Neuron (in vitro differentiated cells): ENCODE measurements around the gene COL25A1.

Experiments used
- H2AFZ ChIP-seq: one replicate; pipeline ENCODE4 v1.6.1; 2013; ENCODE audit warnings: low read depth, mild to moderate bottlenecking, inconsistent platforms, low read length, moderate library complexity
- H3K27me3 ChIP-seq: one replicate; pipeline ENCODE4 v1.6.1; 2013; ENCODE audit warnings: low read length; ENCODE audit not compliant: insufficient read depth
- H3K36me3 ChIP-seq: one replicate; pipeline ENCODE4 v1.6.1; 2013; ENCODE audit warnings: low read length; ENCODE audit not compliant: insufficient read depth
- H3K4me1 ChIP-seq: one replicate; pipeline ENCODE4 v1.6.1; 2013; ENCODE audit warnings: low read length; ENCODE audit not compliant: insufficient read depth
- H3K4me3 ChIP-seq: 2 replicates; pipeline ENCODE4 v1.5.1; 2013; ENCODE audit warnings: mild to moderate bottlenecking, low read length, moderate library complexity
- H3K9me3 ChIP-seq: one replicate; pipeline ENCODE4 v1.6.1; 2013; ENCODE audit warnings: low read length

The COL25A1 gene

DNA sequence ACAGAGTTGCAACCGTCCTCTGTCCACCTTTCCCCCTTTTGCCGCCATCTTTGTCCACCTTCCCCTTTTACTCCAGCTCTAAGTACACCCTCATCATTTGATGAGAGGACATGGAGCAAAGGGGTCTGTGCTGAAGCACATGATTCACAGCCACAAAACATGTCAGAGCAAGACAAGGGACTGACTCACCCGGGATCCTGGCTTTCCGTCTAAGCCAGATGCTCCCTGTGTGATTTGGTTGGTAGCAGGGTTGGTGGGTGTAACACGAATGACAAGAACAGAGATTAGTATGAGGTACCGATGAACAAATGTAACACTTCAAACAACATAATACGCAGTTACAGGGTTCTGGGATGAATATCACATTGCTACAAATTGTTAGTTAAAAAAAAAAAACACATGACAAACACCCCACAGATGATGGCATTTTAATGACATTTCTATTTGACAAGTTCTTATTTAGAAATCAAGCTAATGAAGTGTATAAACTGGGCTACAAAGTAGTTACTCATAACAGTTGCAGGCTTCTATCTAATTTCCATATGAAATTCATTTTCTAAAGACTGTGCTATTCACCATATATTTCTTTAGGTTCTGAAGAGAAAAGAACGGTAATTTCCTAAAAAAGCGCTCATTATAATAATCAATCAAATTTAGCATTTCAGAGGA, 468.2 kb downstream of the COL25A1 start:
- Histone ChIP-seq H3K27me3 (peaks cover 2% of the 10 kb centered on the region), H3K9me3 (no peaks in the 10 kb centered on the region), H2AFZ (no peak overlapping the region), H3K4me1 (peaks cover 6% of the 10 kb centered on the region), H3K36me3 (no peaks in the 10 kb centered on the region), H3K4me3 (no peak overlapping the region)

DNA sequence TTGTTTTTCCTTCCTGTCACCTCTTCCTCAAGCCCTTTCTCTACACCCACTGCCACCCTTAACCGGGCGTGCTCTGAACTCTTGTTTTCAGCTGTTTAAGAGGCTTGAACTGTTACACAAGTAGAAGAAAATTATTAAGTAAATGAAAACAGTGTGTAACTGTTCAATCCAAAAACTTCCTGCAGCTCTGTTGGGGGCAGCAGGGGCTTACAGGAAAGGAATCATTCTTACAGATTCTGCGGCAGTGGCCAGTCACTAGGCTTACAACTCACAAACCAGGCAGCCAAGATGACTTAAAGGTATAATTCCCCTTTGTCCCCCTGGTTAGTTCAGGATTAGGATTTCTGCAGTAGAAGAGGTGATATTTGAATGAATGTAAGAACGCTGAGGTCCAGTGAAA, 469.4 kb downstream of the COL25A1 start:
- H3K9me3 ChIP-seq = no peaks in the 10 kb centered on the region
- H2AFZ ChIP-seq = no peak overlapping the region
- no peaks in the 10 kb centered on the region for H3K36me3 ChIP-seq
- peaks cover 2% of the 10 kb centered on the region for H3K27me3 ChIP-seq
- H3K4me3 ChIP-seq = no peak overlapping the region
- peaks cover 6% of the 10 kb centered on the region for H3K4me1 ChIP-seq

DNA sequence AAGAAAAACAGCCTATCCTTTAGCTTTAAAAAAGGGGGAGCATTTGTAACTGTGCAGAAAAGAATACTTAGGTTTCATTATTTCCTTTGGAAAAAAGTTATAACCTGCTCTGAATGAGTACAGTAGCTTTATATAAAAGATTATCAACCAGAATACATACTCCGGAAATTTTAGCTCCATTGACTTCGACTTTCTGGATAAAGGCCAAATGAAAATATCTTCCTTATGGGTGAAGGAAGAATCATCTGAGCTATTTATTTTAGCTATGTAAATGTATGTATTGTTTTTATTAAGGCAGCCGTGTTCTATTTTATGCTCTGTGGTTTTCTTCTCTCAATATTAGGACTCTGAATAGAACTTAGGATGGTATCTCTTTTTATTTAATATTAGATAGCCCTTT, 470.6 kb downstream of the COL25A1 start:
- Histone ChIP-seq H3K27me3 (peaks cover 2% of the 10 kb centered on the region), H2AFZ (no peak overlapping the region), H3K36me3 (no peaks in the 10 kb centered on the region), H3K4me1 (no peaks in the 10 kb centered on the region), H3K9me3 (no peaks in the 10 kb centered on the region), H3K4me3 (no peak overlapping the region)

DNA sequence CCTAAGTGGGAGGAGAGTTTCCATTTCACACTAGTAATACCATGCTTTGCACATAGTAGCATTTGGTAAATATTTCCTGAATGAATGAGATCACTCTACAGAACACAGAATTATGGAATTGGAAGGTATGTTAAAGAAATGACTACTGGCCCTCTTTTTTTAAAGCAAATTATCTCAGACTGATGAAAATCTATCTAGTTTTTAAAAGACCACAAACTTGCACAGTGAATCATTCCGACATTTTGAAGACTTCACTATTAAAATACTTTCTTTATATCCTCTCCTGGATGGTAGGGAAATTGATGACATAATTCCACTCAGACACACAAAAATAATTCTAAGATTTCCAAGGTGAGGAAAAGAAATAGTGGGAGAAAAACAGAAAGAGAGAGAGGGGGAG, 471.2 kb downstream of the COL25A1 start:
- H3K36me3 ChIP-seq = no peaks in the 10 kb centered on the region
- H3K27me3 ChIP-seq = peaks cover 2% of the 10 kb centered on the region
- no peaks in the 10 kb centered on the region for H3K9me3 ChIP-seq
- H3K4me1 ChIP-seq = no peaks in the 10 kb centered on the region
- no peak overlapping the region for H2AFZ ChIP-seq
- no peak overlapping the region for H3K4me3 ChIP-seq

DNA sequence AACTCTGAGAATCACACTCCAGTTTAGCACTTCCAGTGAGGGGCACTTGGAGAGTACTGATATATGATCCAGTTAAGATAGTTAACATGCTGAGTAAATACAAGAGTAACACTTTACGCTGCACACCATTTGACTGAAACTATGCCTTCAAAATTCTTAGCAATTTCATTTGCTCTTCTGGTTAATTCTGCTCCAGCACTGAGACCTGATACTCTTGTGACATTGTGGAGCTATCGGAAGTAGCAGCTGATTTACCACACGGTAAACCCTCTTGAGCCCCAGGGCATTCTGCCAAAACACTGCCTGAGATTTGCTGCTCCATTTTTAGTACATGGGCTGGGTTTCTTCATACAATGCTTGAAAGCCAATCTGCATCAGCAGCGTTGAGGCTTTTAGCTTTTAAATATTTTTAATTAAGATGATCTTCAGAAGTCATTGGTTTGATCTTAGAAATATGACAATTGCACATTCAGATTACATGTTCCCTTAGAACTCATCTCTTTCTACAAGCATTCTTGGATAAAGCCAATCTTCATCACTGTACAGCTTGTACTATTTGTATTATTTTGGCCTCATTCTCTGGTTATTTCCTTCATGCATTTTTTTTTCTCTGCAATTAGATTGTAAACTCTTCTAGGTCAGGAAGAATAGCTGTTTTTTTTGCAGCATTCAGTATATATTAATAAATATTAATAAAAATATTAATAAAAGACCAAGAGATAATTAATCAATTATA, 471.8 kb downstream of the COL25A1 start:
- Histone ChIP-seq H3K9me3 (no peaks in the 10 kb centered on the region), H3K36me3 (no peaks in the 10 kb centered on the region), H3K4me1 (no peaks in the 10 kb centered on the region), H3K27me3 (peaks cover 2% of the 10 kb centered on the region), H3K4me3 (no peak overlapping the region), H2AFZ (no peak overlapping the region)

DNA sequence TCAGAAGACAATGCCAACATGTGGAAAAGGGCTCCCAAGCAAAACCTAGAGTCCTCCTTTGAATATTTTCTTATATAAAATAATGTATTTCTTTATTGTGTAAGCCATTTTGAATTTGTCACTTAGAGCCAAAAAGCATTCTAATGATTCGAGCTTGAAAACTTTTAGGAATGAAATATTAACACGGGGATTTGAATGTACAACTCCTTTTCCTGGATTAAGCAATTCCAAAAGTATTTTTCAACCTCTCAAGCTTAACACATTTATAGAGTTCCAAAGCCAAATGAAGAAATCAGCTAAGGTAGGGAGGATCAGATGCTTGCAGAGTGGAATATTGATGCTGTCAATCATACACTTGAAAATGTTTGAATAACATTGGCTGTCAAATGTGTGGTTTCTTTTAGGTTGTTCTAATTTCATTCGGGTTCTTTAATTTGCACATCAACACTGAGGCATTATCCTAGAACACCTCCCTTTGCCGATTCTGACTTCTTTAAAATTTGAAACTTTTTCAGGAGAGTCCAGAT, 472.4 kb downstream of the COL25A1 start:
- H3K9me3 ChIP-seq = no peaks in the 10 kb centered on the region
- H2AFZ ChIP-seq = no peak overlapping the region
- H3K4me1 ChIP-seq = no peaks in the 10 kb centered on the region
- H3K4me3 ChIP-seq = no peak overlapping the region
- H3K27me3 ChIP-seq = peaks cover 2% of the 10 kb centered on the region
- no peaks in the 10 kb centered on the region for H3K36me3 ChIP-seq

DNA sequence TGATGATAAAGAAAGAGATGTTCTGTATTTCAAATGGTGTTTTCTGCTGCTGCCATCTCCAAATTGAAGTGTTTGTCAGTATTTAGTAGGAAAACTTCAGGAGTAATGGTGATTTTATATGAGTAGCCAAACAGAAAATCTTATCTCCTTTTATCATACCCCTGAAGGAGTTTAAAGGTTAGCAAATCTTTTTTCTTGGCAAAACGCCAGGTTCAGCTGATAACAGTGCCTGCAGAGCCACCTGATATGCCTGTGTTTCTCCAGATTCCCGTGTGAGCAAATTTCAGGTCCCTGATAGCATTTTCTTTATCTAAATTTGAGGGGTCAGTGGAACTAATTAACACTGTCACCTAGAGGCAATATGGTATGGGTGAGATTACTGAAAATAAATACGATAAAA, 473.8 kb downstream of the COL25A1 start:
- no peak overlapping the region for H3K4me3 ChIP-seq
- no peak overlapping the region for H2AFZ ChIP-seq
- H3K36me3 ChIP-seq = no peaks in the 10 kb centered on the region
- no peaks in the 10 kb centered on the region for H3K4me1 ChIP-seq
- no peaks in the 10 kb centered on the region for H3K9me3 ChIP-seq
- H3K27me3 ChIP-seq = no peaks in the 10 kb centered on the region

DNA sequence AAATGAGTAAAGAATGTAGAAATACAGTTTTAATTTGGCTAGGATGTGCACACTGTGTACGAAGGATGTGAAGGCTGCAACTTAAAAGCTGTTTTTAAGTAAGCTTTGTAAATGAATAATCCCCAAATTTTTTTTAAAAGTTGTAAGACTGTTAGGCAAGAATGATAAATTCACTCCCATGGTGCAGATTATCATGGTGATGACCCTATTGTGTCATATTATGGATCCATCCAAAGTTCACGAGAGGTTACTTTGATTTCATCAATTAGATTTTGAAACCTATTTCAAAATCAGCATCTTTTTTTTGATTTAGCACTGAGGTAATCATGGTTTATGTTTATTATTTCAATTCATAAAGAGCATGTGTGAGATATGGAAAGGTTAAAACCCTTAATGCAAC, 476.7 kb downstream of the COL25A1 start:
- no peak overlapping the region for H3K4me3 ChIP-seq
- no peaks in the 10 kb centered on the region for H3K4me1 ChIP-seq
- no peaks in the 10 kb centered on the region for H3K9me3 ChIP-seq
- H3K36me3 ChIP-seq = no peaks in the 10 kb centered on the region
- no peaks in the 10 kb centered on the region for H3K27me3 ChIP-seq
- H2AFZ ChIP-seq = no peak overlapping the region

DNA sequence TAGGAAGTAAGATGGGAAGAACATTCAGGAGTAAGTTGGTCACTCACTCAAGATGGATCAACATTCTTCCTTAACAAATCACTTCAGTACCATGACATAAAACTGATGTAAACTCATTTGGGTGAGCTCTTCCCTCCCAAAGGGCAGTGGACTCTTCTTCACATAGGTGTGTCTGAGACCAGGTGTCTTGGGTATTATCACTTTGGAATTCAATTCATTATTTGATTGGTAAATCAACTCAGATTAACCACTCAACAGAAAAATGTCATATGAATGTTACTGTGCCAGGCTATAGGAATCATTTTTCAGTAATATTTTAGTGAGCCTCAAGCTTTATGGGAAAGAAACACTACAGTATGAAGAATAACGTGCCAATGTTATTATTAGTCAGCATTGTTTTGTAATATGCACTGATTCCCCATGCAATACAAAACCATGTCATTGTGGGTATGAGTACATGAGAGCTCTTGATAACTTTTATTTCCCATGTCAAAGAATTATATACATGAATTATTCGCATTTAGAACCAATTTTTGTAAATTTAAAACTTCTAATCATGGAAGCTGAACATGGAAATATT, 481.0 kb downstream of the COL25A1 start:
- Histone ChIP-seq H3K9me3 (no peaks in the 10 kb centered on the region), H3K27me3 (peaks cover 2% of the 10 kb centered on the region), H3K4me3 (no peak overlapping the region), H3K4me1 (no peaks in the 10 kb centered on the region), H3K36me3 (no peaks in the 10 kb centered on the region), H2AFZ (no peak overlapping the region)

DNA sequence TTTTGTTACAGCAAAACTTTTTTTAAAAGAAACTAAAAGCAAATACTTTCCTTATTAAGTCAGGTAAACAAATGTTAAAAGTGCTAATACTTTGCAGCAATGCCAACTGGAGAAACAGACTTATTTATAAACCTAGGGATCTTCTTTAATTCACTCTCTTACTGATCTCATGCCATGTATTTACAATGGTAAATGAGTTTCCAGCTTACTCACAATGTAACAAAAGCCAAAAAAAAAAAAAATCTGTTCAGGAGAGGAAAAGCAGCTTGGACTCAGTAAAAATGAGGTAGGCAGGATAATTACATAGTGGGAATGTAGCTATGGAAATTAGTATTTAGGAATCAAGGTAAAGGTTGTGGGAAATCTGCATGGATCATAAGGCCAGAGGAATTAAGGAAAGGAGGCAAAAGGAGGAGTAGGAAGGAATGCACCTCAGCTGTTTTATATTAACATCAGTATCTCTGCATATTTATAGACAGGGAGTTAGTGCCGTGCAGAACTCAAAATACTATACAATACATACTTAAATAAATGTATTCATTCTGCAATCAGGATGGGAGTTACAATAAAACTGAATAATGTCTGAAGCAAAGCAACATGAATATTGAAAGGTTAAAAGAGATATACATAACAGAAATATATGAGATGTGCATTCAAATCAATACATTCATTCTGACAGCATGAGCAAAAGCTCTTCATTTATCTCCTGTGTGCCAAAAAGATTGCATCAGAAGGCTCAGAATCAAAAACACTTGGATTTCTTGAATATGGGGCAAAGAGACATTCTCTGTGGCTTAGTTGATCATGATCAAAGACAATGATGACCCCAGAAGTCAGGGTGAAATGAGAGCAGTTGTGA, 481.7 kb downstream of the COL25A1 start:
- Histone ChIP-seq H3K4me3 (no peak overlapping the region), H2AFZ (no peak overlapping the region), H3K4me1 (no peaks in the 10 kb centered on the region), H3K9me3 (no peaks in the 10 kb centered on the region), H3K36me3 (no peaks in the 10 kb centered on the region), H3K27me3 (peaks cover 2% of the 10 kb centered on the region)

DNA sequence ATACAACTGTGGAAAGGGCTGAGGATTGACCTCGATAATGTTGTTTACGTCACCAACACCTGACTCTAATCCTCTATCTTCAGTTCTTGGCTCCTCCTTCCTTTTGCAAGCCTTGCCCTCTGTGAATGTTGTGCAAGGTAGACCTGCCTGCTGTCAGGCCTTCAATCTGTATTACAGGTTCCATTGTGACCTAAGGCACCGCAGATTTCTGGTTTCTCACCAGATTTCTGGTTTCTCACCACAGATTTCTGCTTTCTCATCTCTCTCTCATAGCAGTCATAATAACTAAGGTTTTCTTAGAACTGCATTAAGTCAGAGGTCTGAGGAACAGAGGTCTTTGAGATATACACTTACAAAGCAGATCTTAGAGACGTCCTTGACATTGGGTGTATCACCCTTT, 488.1 kb downstream of the COL25A1 start:
- Histone ChIP-seq H3K36me3 (no peaks in the 10 kb centered on the region), H2AFZ (no peak overlapping the region), H3K4me1 (no peaks in the 10 kb centered on the region), H3K27me3 (peaks cover 2% of the 10 kb centered on the region), H3K4me3 (no peak overlapping the region), H3K9me3 (no peaks in the 10 kb centered on the region)

DNA sequence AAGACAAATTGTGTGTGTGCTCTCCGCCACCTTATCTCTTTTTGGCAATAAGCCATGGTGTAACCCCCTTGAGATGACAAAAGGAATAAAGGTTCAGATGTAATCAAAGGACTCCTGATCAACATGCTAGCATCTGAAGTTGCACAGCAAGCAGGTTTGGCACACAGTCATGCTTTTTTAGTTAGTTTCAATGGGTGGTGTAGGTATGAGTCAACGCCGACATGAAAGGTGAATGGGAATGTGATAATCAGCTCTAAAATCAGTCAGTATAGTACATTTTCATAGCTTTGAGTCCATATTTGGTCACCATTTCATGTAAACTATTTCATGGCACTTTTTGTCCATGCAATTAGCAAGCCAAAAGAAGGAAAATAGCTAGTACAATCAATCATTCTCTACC, 489.2 kb downstream of the COL25A1 start:
- no peaks in the 10 kb centered on the region for H3K9me3 ChIP-seq
- no peak overlapping the region for H2AFZ ChIP-seq
- peaks cover 2% of the 10 kb centered on the region for H3K27me3 ChIP-seq
- no peaks in the 10 kb centered on the region for H3K4me1 ChIP-seq
- H3K36me3 ChIP-seq = no peaks in the 10 kb centered on the region
- no peak overlapping the region for H3K4me3 ChIP-seq

DNA sequence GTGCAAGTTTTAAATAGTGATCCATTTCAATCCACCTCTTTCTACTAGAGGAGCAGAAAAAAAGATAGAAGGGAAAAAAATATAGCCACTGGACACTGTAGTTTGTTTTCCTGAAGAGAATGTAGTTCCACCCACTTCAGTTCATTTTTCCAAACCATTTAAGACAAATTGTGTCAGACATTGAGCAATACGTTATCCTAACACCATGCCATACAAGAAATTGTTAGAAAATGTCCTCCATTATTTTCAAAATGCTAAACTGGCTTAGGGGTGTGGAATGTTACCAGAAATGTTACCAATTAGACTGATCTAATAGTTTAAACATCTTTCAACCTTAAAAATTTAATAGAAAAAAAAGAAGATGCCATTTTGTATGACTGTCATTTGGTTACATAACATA, 491.0 kb downstream of the COL25A1 start:
- H3K4me3 ChIP-seq = no peak overlapping the region
- H2AFZ ChIP-seq = no peak overlapping the region
- H3K36me3 ChIP-seq = no peaks in the 10 kb centered on the region
- no peaks in the 10 kb centered on the region for H3K9me3 ChIP-seq
- H3K27me3 ChIP-seq = no peaks in the 10 kb centered on the region
- H3K4me1 ChIP-seq = no peaks in the 10 kb centered on the region
